ENCODE data around the gene GPA33.
A peak's percentile ranks its signal among the peaks of the same experiment; 100 is the strongest.
"Not testable (repeated sequence)": the region's sequence is repeated elsewhere in the genome, so short reads cannot be mapped to it uniquely, and the experiment has no call there.

GPA33 gene

DNA sequence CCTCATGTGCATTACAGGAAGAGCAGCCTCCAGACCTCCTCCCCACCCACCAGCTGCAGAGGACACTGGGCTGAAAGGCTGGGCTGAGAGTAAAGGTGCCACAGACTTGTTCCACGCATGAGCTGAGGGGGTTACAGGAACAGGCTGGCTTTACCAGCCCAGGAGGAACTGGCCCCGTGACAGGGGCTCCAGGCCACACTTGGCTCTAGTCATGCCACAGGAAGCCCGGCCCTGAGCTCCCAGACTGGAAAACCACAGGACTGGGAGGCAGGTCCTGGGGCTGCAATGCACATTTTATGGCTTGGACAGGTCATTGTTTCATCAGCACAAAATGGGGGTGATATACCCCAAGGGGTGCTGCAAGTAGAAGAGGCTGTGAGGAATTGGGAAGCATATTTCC is 35.6 kb downstream of the GPA33 start:
- no peak for DNase-seq (ENCODE audit: low read depth)
- TF ChIP-seq, protein P1, sequence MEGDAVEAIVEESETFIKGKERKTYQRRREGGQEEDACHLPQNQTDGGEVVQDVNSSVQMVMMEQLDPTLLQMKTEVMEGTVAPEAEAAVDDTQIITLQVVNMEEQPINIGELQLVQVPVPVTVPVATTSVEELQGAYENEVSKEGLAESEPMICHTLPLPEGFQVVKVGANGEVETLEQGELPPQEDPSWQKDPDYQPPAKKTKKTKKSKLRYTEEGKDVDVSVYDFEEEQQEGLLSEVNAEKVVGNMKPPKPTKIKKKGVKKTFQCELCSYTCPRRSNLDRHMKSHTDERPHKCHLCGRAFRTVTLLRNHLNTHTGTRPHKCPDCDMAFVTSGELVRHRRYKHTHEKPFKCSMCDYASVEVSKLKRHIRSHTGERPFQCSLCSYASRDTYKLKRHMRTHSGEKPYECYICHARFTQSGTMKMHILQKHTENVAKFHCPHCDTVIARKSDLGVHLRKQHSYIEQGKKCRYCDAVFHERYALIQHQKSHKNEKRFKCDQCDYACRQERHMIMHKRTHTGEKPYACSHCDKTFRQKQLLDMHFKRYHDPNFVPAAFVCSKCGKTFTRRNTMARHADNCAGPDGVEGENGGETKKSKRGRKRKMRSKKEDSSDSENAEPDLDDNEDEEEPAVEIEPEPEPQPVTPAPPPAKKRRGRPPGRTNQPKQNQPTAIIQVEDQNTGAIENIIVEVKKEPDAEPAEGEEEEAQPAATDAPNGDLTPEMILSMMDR (conservative IDR thresholded peaks at IDR 0.05; ENCODE audit: low read depth, low read length): no peak
- H3K4me3 ChIP-seq (ENCODE audit: low read depth, low read length): no peak overlapping the region

DNA sequence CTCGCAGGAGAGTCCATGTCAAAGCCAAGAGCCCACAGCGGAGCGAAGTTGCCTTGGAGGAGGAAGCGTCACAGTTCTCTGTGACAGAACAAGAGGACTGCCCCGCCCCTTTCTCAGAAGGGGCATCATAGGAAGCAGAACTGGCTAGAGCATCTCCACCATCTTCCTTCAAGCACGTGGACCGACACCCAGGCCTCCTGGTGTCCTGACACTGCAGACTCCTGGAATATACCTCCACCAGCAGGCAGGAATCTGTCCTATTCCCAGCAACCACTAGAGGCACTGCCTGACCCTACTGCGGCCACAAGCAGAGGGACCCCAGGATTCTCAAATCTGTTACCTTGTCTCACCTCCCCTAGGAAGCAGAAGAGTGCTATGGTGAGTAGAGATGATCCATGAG is 37.8 kb downstream of the GPA33 start:
- H3K4me3 ChIP-seq (ENCODE audit: low read depth, low read length): no peak overlapping the region
- peak; percentile 37 for DNase-seq (ENCODE audit: low read depth)
- TF ChIP-seq, protein P1 (conservative IDR thresholded peaks at IDR 0.05; ENCODE audit: low read depth, low read length): peak; percentile 77

DNA sequence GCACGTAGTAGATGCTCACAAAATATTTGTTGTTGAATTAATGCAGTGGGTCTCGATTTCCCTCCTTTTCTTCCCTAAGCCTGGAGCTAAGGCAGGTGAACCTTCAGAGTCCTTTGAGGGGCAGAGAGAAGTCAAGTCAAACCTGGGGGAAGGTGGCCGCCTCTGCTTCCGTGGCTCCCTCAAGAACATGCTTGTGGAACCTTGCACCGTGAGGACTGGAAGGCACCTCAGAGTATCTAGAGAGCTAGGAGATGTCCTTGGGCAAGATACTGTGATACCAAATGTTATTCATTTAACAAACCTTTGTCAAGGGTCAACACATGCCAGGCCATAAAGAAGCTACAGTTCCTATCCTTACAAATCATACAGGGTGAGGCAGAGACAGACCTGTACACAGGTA is 38.3 kb downstream of the GPA33 start:
- DNase-seq (ENCODE audit: low read depth): no peak
- TF ChIP-seq, protein P1 (conservative IDR thresholded peaks at IDR 0.05; ENCODE audit: low read depth, low read length): no peak
- no peak overlapping the region for H3K4me3 ChIP-seq (ENCODE audit: low read depth, low read length)

DNA sequence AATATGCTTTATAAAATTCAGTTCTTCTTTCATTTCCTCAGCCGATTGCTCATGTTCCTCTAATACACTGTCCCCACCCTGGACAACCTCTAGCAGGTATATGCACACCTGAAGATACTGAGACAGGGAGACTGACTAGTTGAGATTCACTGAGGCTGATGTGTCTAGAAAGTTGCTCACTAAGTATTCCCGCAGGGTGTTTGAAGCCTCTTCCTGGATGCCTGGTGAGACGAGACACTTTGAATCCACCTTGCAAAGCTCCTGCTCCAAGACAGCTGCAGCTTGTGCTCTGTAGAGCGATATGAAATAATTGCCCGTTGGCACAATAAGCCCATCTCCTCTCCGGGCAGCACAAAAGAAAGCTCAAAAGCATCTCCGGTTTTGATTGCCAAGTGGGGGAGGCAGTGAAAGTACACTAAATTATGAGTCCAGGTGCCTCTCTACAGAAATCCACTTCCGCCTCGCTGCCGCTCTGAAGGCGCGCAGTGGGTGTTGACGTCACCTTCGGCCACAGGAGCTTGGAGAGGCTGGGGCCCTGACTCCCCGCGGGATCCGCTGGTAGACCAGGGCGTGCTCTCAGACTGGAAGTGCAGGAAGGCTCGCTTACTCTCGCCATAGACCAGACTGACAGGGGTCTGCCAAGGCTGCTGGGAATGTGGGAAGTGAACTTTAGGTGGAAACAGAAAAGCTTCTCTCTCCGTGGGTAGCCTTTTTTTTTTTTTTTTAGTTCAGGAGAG is 46.3 kb downstream of the GPA33 start:
- peak overlapping the region; percentile 20 for H3K4me3 ChIP-seq (ENCODE audit: low read depth, low read length)
- TF ChIP-seq, protein P1 (conservative IDR thresholded peaks at IDR 0.05; ENCODE audit: low read depth, low read length): no peak
- peak; percentile 47 for DNase-seq (ENCODE audit: low read depth)

DNA sequence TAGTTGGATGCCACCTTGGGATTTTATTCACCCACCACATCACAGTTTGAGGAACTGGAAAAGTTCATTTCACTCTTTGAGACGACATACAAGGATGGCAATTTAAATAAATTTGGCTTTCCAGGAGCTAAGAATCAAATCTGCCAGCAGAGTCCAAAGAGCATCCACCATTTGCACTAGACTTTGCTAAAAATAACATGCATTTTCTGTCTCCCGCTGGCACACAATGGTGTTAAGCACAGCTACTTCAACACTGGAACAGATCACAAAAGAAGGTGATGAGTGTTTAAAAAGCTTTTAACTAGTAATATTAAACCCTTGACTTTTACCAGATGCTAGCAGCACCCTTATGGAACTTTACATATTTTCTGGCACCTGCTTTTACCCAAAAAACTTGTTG is 56.5 kb downstream of the GPA33 start:
- no peak for DNase-seq (ENCODE audit: low read depth)
- H3K4me3 ChIP-seq (ENCODE audit: low read depth, low read length): no peak overlapping the region
- TF ChIP-seq, protein P1 (conservative IDR thresholded peaks at IDR 0.05; ENCODE audit: low read depth, low read length): no peak

DNA sequence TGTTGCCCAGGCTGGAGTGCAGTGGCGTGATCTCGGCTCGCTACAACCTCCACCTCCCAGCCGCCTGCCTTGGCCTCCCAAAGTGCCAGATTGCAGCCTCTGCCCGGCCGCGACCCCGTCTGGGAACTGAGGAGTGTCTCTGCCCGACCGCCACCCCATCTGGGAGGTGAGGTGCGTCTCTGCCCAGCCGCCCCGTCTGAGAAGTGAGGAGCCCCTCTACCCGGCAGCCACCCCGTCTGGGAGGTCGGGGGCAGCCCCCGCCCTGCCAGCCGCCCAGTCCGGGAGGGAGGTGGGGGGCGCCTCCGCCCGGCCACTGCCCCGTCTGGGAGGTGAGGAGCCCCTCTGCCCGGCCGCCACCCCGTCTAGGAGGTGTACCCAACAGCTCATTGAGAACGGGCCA is 60.6 kb downstream of the GPA33 start:
- H3K4me3 ChIP-seq (ENCODE audit: low read depth, low read length); DNase-seq (ENCODE audit: low read depth): not testable (repeated sequence)

DNA sequence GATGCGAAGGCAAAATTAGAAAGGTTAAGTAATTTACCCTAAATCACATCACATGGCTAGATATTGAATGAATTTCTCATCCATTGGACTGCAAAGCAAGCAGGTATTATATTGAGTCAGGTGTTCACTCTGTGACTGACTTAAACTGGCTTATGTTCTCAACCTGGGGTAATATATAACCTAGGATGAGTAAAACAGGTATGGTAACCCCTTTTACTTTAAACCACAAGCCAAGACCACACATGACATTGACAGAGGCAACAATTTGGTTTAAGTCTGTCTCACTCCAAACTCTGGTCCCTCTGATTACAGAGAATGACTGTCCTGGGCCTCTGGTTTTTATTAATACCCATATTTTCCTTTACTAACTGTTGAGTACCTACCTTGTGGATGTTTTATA is 67.8 kb downstream of the GPA33 start:
- no peak for DNase-seq (ENCODE audit: low read depth)
- TF ChIP-seq, protein P1 (conservative IDR thresholded peaks at IDR 0.05; ENCODE audit: low read depth, low read length): no peak
- H3K4me3 ChIP-seq (ENCODE audit: low read depth, low read length): no peak overlapping the region
